HEK293 (cell line): ENCODE measurements around the gene BHLHE23.

Source experiments
- CTCF ChIA-PET: fragments of 350-600 bp; formaldehyde crosslinking; extraction: SDS; loops from one replicate; lab custom pipeline; 2021; ENCODE audit warnings: antibody characterized with exemption; lab: Yijun Ruan, JAX
- POLR2A ChIA-PET: fragments of 300-600 bp; formaldehyde crosslinking; extraction: SDS; loops from one replicate; lab custom pipeline; 2020; ENCODE audit warnings: antibody characterized with exemption, inconsistent platforms; lab: Yijun Ruan, JAX
- H3K27ac ChIP-seq: fragments of 200-500 bp; sonication (Bioruptor generic); 2 replicates; pipeline ENCODE4 v1.5.1; 2014; ENCODE audit warnings: low read depth, low read length, control low read depth, inconsistent platforms; ENCODE audit errors: extremely low read depth
- H3K36me3 ChIP-seq, 2 experiments: fragments of 200-500 bp in 1 of 2; sonication (Bioruptor generic) in 1 of 2; 1 replicate in 1 of 2; 2 replicates in 1 of 2; pipeline ENCODE4 v1.5.1; 2014 to 2017; ENCODE audit warnings: inconsistent platforms in 2 of 2, low read length in 2 of 2; ENCODE audit not compliant: control insufficient read depth in 2 of 2, insufficient read depth in 1 of 2
- H3K4me1 ChIP-seq: fragments of 200-500 bp; sonication (Bioruptor generic); 2 replicates; pipeline ENCODE4 v1.5.1; 2014; ENCODE audit warnings: mild to moderate bottlenecking, low read length, inconsistent platforms; ENCODE audit not compliant: control insufficient read depth, insufficient read depth
- H3K4me3 ChIP-seq: 2 replicates; pipeline ENCODE4 v1.5.1; 2011; ENCODE audit warnings: low read depth, mild to moderate bottlenecking, control low read depth, low read length, moderate library complexity
- H3K9me3 ChIP-seq: fragments of 200-500 bp; sonication (Bioruptor generic); 2 replicates; pipeline ENCODE4 v1.5.1; 2014; ENCODE audit warnings: low read depth, low read length, inconsistent platforms; ENCODE audit not compliant: control insufficient read depth, insufficient read depth
- AEBP2 ChIP-seq: fragments of 450-650 bp; formaldehyde crosslinking; IDR thresholded peaks from 2 replicates; pipeline ENCODE4 v1.5.1; 2016; ENCODE audit warnings: missing biosample characterization, missing genetic modification characterization, borderline replicate concordance
- EGR2 ChIP-seq: fragments of 450-650 bp; formaldehyde crosslinking; IDR thresholded peaks from 2 replicates; pipeline ENCODE4 v1.5.1; 2016; ENCODE audit warnings: low read depth, missing biosample characterization, missing genetic modification characterization
- ELK4 ChIP-seq: IDR thresholded peaks from 2 replicates; pipeline ENCODE4 v1.6.1; 2011; ENCODE audit warnings: mild to moderate bottlenecking, low read depth, low read length, borderline replicate concordance
- IKZF3 ChIP-seq: fragments of 450-650 bp; IDR thresholded peaks from 2 replicates; pipeline ENCODE4 v1.5.0; 2018; ENCODE audit warnings: missing biosample characterization, mild to moderate bottlenecking, missing genetic modification characterization, moderate library complexity
- INSM2 ChIP-seq: fragments of 450-650 bp; formaldehyde crosslinking; IDR thresholded peaks from 2 replicates; pipeline ENCODE4 v1.5.1; 2016; ENCODE audit warnings: missing biosample characterization, missing genetic modification characterization
- PRDM1 ChIP-seq: fragments of 450-650 bp; formaldehyde crosslinking; IDR thresholded peaks from 2 replicates; pipeline ENCODE4; 2016; ENCODE audit warnings: missing biosample characterization, missing genetic modification characterization
- ZNF140 ChIP-seq: fragments of 450-650 bp; formaldehyde crosslinking; IDR thresholded peaks from 2 replicates; pipeline ENCODE4 v1.5.1; 2016; ENCODE audit warnings: missing biosample characterization, missing genetic modification characterization
- ZNF404 ChIP-seq: fragments of 450-650 bp; formaldehyde crosslinking; IDR thresholded peaks from 2 replicates; pipeline ENCODE4 v1.5.1; 2017; ENCODE audit warnings: missing biosample characterization, missing genetic modification characterization
- ZNF488 ChIP-seq: fragments of 450-650 bp; formaldehyde crosslinking; IDR thresholded peaks from 2 replicates; pipeline ENCODE4 v1.5.1; 2016; ENCODE audit warnings: missing biosample characterization, missing genetic modification characterization
- ZNF558 ChIP-seq: fragments of 450-650 bp; formaldehyde crosslinking; IDR thresholded peaks from 2 replicates; pipeline ENCODE4 v1.5.1; 2016; ENCODE audit warnings: missing biosample characterization, missing genetic modification characterization
- ZNF560 ChIP-seq: fragments of 450-650 bp; formaldehyde crosslinking; IDR thresholded peaks from 2 replicates; pipeline ENCODE4 v1.5.1; 2017; ENCODE audit warnings: missing biosample characterization, missing genetic modification characterization, borderline replicate concordance
- ZNF585B ChIP-seq: fragments of 450-650 bp; formaldehyde crosslinking; IDR thresholded peaks from 2 replicates; pipeline ENCODE4 v1.5.1; 2016; ENCODE audit warnings: missing biosample characterization, missing genetic modification characterization
- ZNF664 ChIP-seq: fragments of 450-650 bp; formaldehyde crosslinking; IDR thresholded peaks from 2 replicates; pipeline ENCODE4 v1.5.1; 2016; ENCODE audit warnings: missing biosample characterization, missing genetic modification characterization
- TF ChIP-seq, protein P1 (sequence below): fragments of 450-650 bp; formaldehyde crosslinking; IDR thresholded peaks from 2 replicates; pipeline ENCODE4 v1.5.1; 2016; ENCODE audit warnings: missing biosample characterization, missing genetic modification characterization
- TF ChIP-seq, protein P2 (sequence below): fragments of 450-650 bp; formaldehyde crosslinking; IDR thresholded peaks from 2 replicates; pipeline ENCODE4 v1.5.0; 2017; ENCODE audit warnings: missing biosample characterization, missing genetic modification characterization, borderline replicate concordance

The BHLHE23 gene

DNA sequence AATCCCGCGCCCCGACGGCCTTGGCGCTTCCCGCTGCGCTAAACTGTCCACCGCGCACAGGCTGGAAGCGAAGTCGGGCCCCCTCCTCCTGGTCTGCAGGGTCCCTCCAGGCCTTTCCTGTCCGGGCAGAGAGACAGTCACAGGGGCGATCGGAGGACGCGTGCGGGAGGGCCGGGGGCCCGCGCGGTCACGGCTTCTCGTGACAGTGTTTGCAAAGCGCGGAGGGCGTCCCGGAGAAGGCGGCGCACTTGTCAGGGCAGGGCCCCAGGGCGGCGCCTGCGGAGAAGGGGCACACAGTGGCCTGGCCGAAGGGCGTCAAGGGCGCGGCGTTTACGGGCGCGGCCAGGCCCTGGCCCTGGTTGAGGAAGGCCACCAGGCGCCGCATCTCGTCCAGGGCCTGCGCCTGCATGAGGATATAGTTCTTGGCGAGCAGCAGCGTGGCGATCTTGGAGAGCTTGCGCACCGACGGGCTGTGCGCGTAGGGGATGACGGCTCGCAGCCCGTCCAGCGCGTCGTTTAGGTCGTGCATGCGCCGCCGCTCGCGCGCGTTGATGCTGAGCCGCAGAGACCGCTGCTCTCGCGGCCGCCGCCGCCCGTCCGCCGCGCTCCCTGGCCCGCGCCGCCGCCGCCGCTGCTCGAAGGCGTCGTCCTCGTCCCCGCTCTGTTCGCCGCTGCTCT is 763 bp downstream of the BHLHE23 start (continued):
- TF ChIP-seq, protein P1, sequence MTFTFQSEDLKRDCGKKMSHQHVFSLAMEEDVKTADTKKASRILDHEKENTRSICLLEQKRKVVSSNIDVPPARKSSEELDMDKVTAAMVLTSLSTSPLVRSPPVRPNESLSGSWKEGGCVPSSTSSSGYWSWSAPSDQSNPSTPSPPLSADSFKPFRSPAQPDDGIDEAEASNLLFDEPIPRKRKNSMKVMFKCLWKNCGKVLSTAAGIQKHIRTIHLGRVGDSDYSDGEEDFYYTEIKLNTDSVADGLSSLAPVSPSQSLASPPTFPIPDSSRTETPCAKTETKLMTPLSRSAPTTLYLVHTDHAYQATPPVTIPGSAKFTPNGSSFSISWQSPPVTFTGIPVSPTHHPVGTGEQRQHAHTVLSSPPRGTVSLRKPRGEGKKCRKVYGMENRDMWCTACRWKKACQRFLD (tag by site-specific recombination), result no peak
- TF ChIP-seq PRDM1 (tag by site-specific recombination) (no peak), IKZF3 (no peak)

DNA sequence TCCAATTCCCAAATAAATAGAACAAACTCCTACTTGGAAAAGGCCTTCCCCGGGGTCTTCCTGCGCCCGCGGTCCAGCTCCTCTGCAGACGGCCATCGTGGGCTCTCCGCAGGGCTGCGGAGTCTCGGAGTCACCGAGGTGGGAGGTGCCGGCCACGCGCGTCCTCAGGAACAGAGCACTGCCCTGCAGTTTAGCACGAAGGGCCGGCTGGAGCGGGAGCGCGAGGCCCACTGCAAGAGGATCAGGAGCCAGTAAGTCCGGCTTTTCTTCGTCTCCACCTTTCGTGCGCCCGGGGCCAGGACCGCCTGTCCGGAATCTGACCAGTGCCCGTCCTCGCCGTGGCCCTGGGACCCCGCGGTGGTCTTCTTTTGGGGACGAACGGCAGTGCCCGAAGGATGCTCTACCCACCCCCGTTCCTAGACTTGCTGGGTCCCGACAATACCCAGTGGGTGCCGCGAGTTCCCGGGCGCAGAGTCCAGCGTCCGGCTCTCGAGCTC is 1.4 kb downstream of the BHLHE23 start:
- TF ChIP-seq, protein P2, sequence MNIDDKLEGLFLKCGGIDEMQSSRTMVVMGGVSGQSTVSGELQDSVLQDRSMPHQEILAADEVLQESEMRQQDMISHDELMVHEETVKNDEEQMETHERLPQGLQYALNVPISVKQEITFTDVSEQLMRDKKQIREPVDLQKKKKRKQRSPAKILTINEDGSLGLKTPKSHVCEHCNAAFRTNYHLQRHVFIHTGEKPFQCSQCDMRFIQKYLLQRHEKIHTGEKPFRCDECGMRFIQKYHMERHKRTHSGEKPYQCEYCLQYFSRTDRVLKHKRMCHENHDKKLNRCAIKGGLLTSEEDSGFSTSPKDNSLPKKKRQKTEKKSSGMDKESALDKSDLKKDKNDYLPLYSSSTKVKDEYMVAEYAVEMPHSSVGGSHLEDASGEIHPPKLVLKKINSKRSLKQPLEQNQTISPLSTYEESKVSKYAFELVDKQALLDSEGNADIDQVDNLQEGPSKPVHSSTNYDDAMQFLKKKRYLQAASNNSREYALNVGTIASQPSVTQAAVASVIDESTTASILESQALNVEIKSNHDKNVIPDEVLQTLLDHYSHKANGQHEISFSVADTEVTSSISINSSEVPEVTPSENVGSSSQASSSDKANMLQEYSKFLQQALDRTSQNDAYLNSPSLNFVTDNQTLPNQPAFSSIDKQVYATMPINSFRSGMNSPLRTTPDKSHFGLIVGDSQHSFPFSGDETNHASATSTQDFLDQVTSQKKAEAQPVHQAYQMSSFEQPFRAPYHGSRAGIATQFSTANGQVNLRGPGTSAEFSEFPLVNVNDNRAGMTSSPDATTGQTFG (tag by site-specific recombination), result no peak
- TF ChIP-seq ZNF488, result no peak
- no peak for TF ChIP-seq EGR2
- TF ChIP-seq ZNF404 (tag by site-specific recombination), result no peak
- TF ChIP-seq ZNF664 (tag by site-specific recombination), result no peak
- TF ChIP-seq INSM2 (tag by site-specific recombination), result no peak
- TF ChIP-seq ZNF140 (tag by site-specific recombination), result no peak
- no peak for TF ChIP-seq ZNF558 (tag by site-specific recombination)
- TF ChIP-seq ZNF560 (tag by site-specific recombination), result no peak
- TF ChIP-seq ELK4, result no peak
- no peak for TF ChIP-seq AEBP2 (tag by site-specific recombination)
- TF ChIP-seq ZNF585B (tag by site-specific recombination), result no peak
- H3K27ac ChIP-seq, result no peak overlapping the region
- ChIA-PET CTCF (interaction anchor here (0.7 to 1.4 kb wide), 2 partner anchors 190 to 217 kb away, joined by 3 read pairs; no protein-coding TSS in a partner anchor), POLR2A (no interaction called here)
- H3K4me1 ChIP-seq, result no peaks in the 10 kb centered on the region
- H3K9me3 ChIP-seq, result no peaks in the 10 kb centered on the region
- H3K4me3 ChIP-seq, result no peak overlapping the region
- H3K36me3 ChIP-seq, result no peaks in the 10 kb centered on the region
